ENCODE measurements around the gene KNSTRN.

KNSTRN gene

DNA sequence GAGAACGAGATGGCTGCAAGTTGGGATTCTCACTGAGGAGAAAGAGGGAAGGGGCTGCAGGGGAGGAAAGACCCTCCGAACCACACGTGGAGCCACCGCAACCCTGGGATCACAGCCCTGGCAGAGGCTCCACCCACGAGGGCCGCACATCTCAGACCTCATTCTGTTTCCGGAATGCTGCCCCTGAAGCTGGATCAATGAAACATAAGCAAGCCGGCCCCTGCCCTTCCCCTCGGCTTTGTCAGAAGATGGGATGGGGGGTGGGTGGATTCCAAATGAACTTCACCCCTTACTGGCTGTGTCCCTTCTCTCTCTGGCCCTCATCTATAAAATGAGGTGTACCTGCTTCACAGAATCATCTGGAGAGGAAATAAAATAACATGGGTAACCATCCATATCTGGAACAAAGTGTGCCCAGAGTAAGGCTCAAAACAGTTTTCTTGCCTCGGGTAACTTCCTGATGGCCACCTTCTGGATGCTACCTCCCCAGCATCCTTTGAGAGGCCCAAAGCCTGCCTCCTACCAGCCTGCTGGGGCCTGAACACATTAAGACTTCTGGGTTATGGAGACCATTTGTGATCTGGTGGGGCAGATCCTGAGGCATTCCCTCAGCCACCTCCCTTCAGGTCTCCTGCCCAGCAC, 37.2 kb upstream of the KNSTRN start:
- TF ChIP-seq, protein P1, sequence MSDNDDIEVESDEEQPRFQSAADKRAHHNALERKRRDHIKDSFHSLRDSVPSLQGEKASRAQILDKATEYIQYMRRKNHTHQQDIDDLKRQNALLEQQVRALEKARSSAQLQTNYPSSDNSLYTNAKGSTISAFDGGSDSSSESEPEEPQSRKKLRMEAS (IDR thresholded peaks at IDR 0.05) = no peak
- TF ChIP-seq EGR1 (IDR thresholded peaks at IDR 0.05) (no peak), CEBPB (IDR thresholded peaks at IDR 0.05) (no peak), TCF12 (IDR thresholded peaks at IDR 0.05; ENCODE audit: low read depth) (no peak), FOXM1 (IDR thresholded peaks at IDR 0.05; ENCODE audit: borderline replicate concordance, low read depth) (no peak), CREB1 (IDR thresholded peaks at IDR 0.05; ENCODE audit: low read depth) (no peak), RAD21 (IDR thresholded peaks at IDR 0.05; ENCODE audit: low read depth) (no peak), TEAD4 (IDR thresholded peaks at IDR 0.05) (no peak), ZBTB7A (IDR thresholded peaks at IDR 0.05; ENCODE audit: low read depth) (no peak), NFIC (IDR thresholded peaks at IDR 0.05) (no peak), EP300 (IDR thresholded peaks at IDR 0.05; ENCODE audit: borderline replicate concordance) (no peak), YY1 (IDR thresholded peaks at IDR 0.05; ENCODE audit: low read depth) (no peak), TAF1 (IDR thresholded peaks at IDR 0.05; ENCODE audit: low read depth) (no peak)
- TF ChIP-seq, protein P2, sequence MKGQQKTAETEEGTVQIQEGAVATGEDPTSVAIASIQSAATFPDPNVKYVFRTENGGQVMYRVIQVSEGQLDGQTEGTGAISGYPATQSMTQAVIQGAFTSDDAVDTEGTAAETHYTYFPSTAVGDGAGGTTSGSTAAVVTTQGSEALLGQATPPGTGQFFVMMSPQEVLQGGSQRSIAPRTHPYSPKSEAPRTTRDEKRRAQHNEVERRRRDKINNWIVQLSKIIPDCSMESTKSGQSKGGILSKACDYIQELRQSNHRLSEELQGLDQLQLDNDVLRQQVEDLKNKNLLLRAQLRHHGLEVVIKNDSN (IDR thresholded peaks at IDR 0.05) = no peak
- TF ChIP-seq, protein P3, sequence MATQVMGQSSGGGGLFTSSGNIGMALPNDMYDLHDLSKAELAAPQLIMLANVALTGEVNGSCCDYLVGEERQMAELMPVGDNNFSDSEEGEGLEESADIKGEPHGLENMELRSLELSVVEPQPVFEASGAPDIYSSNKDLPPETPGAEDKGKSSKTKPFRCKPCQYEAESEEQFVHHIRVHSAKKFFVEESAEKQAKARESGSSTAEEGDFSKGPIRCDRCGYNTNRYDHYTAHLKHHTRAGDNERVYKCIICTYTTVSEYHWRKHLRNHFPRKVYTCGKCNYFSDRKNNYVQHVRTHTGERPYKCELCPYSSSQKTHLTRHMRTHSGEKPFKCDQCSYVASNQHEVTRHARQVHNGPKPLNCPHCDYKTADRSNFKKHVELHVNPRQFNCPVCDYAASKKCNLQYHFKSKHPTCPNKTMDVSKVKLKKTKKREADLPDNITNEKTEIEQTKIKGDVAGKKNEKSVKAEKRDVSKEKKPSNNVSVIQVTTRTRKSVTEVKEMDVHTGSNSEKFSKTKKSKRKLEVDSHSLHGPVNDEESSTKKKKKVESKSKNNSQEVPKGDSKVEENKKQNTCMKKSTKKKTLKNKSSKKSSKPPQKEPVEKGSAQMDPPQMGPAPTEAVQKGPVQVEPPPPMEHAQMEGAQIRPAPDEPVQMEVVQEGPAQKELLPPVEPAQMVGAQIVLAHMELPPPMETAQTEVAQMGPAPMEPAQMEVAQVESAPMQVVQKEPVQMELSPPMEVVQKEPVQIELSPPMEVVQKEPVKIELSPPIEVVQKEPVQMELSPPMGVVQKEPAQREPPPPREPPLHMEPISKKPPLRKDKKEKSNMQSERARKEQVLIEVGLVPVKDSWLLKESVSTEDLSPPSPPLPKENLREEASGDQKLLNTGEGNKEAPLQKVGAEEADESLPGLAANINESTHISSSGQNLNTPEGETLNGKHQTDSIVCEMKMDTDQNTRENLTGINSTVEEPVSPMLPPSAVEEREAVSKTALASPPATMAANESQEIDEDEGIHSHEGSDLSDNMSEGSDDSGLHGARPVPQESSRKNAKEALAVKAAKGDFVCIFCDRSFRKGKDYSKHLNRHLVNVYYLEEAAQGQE (IDR thresholded peaks at IDR 0.05; ENCODE audit: low read depth) = no peak

DNA sequence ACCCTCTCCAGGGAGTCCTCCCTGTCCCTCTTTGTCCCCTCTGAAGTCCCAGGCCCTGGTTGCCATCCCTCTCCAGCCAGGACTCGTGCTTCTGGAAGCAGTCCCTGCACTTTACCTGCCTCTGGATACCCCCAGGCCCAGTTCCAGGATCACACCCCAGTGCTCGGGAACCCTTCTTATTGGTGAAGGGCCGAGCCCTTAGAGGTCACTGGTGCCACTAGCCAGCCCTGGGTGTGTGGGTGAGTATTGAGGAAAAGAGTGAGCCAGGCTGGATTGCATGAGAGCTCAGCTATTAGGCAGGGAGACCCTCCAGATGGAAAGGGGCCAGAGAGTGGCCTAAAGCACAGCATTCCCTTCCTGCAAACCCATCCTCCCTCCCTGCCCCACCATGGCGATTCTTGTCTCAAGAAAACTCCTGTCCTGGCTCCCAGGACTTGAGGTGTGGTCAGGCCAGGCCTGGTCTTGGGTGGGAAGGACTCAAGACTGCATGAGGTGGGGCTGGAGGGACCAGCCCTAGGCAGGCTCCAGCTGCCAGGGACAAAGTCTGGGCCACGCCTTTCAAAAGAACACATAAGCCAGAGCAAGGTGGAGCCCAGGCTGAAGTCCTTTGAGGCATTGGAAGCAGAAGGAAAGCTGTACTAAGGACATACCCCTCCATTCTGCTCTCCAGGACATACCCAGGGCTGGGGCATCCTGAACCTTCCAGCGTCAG, 36.5 kb upstream of the KNSTRN start:
- TF ChIP-seq, protein P1 (IDR thresholded peaks at IDR 0.05) = no peak
- TF ChIP-seq CEBPB (IDR thresholded peaks at IDR 0.05) = no peak
- no peak for TF ChIP-seq YY1 (IDR thresholded peaks at IDR 0.05; ENCODE audit: low read depth)
- TF ChIP-seq, protein P2 (IDR thresholded peaks at IDR 0.05) = no peak
- no peak for TF ChIP-seq EP300 (IDR thresholded peaks at IDR 0.05; ENCODE audit: borderline replicate concordance)
- TF ChIP-seq TEAD4 (IDR thresholded peaks at IDR 0.05) = no peak
- no peak for TF ChIP-seq EGR1 (IDR thresholded peaks at IDR 0.05)
- TF ChIP-seq ZBTB7A (IDR thresholded peaks at IDR 0.05; ENCODE audit: low read depth) = no peak
- no peak for TF ChIP-seq CREB1 (IDR thresholded peaks at IDR 0.05; ENCODE audit: low read depth)
- no peak for TF ChIP-seq FOXM1 (IDR thresholded peaks at IDR 0.05; ENCODE audit: borderline replicate concordance, low read depth)
- TF ChIP-seq, protein P3 (IDR thresholded peaks at IDR 0.05; ENCODE audit: low read depth) = no peak

DNA sequence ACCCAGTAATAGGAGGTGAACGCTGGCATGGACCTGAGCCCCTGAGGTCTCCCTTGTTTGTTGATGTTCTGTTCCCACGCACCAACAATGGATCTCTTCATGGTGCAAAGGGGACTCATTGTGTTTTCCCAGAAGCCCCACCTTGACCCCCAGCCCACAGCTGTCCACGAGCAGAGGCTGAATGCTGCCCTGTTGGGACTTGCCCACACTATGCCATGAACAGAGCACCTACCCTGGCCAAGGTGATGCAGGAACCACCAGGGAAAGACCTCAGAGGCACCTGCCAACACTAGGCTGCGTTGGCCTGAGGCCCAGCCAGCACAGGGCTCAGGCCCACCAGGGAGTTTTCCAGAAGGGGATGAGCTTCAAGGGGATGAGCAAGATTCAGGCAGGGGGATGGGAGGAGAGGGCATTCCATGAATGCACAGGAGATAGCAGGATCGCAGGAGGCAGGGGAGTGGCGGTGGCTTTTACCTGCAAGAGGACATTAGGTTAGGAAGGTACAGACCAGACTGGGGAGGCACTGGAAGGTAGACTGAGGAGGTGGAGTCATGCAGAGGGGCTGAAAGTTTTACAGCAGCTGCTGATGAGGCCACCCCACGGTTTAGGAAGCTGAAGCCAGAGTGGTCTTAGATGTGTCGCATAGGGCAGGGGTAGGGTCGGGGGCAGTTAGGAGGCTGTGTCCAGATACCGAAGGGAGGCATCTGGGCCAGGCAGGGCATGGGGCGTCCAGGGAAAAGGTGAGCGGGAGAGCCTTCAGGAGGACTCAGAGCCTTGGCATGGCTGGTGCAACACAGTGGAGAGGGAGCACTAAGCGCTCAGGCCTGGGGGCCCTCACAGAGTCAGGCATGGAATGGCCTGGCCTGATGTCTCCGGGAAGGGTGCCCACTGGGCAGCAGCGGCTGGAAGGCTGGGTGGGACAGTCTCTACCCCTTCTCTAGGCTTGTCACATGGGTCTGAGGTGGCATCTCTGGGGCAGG, 35.7 kb upstream of the KNSTRN start:
- TF ChIP-seq EP300 (IDR thresholded peaks at IDR 0.05; ENCODE audit: borderline replicate concordance) (no peak), RAD21 (IDR thresholded peaks at IDR 0.05; ENCODE audit: low read depth) (no peak), EGR1 (IDR thresholded peaks at IDR 0.05) (no peak), CREB1 (IDR thresholded peaks at IDR 0.05; ENCODE audit: low read depth) (no peak), CEBPB (IDR thresholded peaks at IDR 0.05) (no peak), NFIC (IDR thresholded peaks at IDR 0.05) (no peak), ZBTB7A (IDR thresholded peaks at IDR 0.05; ENCODE audit: low read depth) (no peak), TAF1 (IDR thresholded peaks at IDR 0.05; ENCODE audit: low read depth) (no peak)
- TF ChIP-seq, protein P1 (IDR thresholded peaks at IDR 0.05) = no peak
- TF ChIP-seq, protein P3 (IDR thresholded peaks at IDR 0.05; ENCODE audit: low read depth) = no peak
- TF ChIP-seq, protein P2 (IDR thresholded peaks at IDR 0.05) = no peak
